GM21723 (cell line): ENCODE measurements around the gene NXPH4.

Experiments used
- ATAC-seq: cut with Tn5 transposase; IDR thresholded peaks from one replicate; pipeline ENCODE4 v1.9.1; 2021; ENCODE audit warnings: mild to moderate bottlenecking, moderate library complexity; ENCODE audit not compliant: unreplicated experiment

NXPH4 gene

DNA sequence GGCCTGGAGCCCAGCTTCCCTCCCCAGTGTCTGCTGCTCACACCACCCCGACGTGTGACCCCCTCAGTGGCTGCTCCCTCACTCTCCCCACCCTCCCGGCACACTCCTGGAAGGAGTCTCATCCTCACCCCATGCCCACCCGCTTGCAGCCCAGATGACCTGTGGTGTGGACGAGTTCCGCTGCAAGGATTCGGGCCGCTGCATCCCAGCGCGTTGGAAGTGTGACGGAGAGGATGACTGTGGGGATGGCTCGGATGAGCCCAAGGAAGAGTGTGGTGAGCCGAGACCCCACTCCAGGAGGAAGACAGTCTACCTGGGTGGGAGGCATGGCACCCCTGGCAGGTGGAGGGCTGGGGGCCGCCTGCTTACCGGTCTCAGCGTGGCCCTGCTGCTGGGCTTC is 15.0 kb upstream of the NXPH4 start:
- ATAC-seq: no peak

DNA sequence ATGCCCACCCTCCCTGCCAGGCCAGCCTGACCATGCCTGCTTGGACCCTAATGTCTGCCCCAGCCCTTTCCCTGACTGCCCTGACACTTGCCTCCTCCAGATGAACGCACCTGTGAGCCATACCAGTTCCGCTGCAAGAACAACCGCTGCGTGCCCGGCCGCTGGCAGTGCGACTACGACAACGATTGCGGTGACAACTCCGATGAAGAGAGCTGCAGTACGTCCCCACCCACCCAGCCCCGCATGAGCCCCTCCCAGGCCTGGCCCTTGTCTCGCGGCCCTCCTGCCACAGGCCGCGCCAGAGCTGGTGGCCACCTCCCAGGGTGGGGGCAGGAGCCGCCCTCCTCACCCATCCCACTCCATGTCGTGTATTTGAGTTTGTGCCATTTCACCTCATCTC is 14.3 kb upstream of the NXPH4 start:
- no peak for ATAC-seq

DNA sequence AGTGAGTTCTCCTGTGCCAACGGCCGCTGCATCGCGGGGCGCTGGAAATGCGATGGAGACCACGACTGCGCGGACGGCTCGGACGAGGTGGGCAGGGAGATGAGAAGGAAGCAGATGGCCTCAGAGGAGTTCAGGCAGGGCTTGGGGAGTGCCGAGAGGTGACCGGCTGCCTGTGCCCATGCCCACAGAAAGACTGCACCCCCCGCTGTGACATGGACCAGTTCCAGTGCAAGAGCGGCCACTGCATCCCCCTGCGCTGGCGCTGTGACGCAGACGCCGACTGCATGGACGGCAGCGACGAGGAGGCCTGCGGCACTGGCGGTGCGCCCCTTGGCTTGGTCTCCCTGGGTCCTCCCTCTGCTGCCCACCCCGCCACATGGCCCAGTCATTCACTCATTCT is 13.4 kb upstream of the NXPH4 start:
- ATAC-seq: no peak

DNA sequence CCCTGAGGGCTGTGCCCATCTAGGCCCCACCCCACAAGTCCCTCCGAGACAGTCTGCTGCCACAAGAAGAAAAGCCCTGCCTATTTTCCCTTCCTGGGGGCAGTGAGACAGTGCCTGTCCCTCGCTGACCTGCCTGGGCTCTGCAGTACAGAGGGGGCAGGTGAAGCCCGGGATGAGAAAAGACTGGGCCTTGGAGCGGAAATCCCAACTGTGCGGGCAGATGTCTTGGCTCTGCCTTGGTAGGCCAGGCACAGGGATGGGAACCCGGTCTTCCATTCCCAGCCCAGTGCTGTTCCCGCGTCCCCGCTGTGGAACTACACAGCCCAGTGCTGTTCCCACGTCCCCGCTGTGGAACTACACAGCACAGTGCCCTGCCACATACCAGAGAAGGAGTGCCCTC is 12.8 kb upstream of the NXPH4 start:
- ATAC-seq: no peak

DNA sequence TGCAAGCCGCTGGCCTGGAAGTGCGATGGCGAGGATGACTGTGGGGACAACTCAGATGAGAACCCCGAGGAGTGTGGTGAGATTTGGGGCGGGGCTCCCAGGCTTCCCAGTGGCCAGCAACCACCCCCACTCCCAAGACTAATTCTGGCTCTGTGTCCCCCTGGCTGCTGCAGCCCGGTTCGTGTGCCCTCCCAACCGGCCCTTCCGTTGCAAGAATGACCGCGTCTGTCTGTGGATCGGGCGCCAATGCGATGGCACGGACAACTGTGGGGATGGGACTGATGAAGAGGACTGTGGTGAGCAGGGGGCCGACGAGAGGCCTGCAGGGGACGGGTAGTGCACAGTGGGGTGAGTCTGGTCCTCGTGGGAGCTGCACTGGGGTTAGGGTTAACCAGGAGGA is 12.1 kb upstream of the NXPH4 start:
- ATAC-seq: no peak

DNA sequence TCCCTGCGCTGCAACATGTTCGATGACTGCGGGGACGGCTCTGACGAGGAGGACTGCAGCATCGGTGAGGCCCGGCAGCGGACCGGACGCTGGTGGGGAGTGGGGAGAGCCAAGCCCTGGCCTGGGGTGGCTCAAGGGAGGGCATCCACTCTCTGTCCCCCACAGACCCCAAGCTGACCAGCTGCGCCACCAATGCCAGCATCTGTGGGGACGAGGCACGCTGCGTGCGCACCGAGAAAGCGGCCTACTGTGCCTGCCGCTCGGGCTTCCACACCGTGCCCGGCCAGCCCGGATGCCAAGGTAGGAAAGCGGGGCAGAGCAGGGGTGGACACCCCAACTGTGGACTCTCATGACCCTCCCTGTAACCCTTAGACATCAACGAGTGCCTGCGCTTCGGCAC is 11.4 kb upstream of the NXPH4 start:
- ATAC-seq: no peak

DNA sequence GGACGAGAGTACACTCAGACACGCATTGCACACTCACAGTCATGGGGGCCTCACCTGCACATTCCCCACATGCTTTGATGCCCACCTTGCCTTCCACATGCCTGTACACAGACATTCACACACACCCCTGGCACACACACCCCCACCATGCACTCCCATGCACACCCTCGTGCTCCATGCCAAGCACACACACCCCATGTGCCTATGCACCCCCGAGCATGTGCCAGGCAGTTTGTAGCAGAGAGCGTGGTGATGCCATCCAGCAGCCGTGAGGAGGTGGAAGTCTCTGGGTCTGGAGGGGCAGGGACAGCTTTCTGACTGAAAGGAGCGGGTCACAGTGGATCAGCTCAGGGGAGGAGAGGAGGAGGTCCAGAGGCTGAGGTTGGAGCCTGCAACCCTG is 10.7 kb upstream of the NXPH4 start:
- no peak for ATAC-seq

DNA sequence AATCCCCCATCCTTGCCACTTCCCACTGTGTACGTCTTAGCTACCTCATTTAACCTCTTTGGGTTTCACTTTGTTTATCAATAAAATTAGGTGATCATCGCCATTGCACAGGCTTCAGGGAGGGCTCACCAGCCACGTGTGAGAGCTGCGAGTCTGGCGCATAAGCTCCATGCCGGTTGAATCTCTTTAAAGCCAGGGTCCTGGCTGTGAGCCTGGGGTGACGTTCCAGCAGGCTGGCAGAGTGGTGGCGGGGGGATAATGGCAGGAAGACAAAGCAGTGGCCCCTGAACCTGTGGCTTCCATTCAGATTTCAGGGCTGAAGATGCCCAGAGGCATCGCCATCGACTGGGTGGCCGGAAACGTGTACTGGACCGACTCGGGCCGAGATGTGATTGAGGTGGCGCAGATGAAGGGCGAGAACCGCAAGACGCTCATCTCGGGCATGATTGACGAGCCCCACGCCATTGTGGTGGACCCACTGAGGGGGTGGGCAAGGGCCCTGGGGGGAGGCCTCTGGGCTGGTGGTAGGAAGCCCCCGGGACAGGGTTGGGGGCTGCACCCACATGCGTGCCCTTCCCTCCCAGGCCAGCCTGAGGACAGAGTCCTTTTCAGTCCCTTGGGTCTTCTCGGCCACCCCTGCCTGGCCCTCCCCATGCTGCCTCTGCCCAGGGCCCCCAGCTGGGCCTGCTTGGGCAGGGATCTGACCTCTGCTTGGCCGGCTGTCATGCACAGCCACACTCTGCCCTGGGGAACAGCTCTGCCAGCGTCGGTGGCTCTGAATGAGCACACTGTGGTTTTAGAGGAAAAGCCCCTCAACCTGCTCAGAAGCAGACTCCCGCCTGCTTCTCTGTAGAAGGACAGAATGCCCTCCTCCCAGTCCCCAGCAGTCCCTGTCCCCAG is 8.6 kb upstream of the NXPH4 start:
- ATAC-seq: no peak

DNA sequence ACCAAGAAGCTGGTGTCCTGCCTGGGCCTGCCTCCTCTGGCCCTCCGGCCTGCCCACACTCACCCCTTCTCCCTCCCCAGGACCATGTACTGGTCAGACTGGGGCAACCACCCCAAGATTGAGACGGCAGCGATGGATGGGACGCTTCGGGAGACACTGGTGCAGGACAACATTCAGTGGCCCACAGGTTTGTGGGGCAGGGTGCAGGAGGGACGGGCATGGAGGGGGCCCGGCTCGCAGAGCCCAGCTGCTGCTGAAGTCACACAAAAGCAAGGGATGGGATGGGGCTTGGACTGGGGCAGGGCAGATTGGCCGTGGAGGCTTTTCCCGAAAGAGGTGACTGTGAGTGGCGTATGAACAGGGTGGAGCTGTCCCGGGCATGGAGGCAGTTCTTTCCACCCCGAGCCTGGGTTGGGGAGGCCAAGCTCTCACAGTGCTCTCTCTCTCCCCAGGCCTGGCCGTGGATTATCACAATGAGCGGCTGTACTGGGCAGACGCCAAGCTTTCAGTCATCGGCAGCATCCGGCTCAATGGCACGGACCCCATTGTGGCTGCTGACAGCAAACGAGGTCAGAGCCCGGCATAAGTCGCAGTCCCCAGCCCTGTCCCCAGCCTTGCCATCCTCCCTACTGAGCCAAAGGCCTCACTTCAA is 7.8 kb upstream of the NXPH4 start:
- ATAC-seq: no peak

DNA sequence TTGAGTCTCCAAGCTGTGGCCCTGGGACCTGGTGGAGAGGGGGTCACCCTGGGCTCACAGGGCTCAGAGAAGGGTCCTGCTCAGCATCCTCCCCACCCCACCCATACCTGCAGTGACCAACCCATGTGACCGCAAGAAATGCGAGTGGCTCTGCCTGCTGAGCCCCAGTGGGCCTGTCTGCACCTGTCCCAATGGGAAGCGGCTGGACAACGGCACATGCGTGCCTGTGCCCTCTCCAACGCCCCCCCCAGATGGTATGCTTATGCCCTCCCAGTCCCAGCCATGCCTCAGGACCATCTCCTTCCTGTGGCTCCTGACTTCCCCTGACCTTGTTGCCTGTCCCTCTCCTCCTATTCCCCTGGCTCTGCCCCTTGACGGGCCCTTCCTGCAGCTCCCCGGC is 6.7 kb upstream of the NXPH4 start:
- ATAC-seq: no peak

DNA sequence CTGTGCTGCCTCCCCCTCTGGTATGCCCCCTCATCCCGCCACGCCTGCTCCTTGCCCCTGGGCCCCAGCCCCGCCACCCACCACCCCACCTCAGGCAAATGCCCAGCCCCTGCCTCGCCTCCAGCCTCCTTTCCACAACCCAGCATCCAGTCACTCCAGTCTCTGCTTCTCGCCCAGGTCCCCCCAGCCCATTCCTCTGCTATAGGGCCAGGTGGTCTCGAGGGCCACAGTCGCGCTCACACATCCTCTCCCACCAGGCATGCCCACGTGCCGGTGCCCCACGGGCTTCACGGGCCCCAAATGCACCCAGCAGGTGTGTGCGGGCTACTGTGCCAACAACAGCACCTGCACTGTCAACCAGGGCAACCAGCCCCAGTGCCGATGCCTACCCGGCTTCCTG is 6.1 kb upstream of the NXPH4 start:
- ATAC-seq: no peak

DNA sequence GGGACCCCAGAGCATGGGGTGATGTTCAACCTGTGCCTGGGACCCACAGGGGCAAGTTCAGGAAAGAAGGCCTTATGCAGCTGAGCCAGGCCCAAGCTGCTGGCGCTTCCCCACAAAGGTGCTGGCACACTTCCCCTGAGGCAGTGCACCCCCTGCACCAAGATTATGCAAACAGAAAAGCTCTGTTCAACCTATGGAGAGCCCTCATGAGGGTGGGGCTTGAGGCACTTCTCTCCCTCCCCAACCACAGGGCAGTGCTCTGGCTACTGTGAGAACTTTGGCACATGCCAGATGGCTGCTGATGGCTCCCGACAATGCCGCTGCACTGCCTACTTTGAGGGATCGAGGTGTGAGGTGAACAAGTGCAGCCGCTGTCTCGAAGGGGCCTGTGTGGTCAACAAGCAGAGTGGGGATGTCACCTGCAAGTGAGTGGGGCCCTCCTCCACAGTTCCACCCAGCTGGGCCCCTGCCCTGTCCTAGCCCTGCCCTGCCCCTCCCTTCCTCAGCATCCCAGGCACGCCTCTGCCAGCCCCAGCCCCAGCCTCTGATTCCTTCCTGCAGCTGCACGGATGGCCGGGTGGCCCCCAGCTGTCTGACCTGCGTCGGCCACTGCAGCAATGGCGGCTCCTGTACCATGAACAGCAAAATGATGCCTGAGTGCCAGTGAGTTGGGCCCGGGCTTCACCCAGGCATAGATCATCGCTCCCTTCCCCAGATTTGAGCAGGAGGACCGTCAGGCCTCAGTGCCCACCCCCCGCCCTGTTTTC is 5.5 kb upstream of the NXPH4 start:
- ATAC-seq: no peak

DNA sequence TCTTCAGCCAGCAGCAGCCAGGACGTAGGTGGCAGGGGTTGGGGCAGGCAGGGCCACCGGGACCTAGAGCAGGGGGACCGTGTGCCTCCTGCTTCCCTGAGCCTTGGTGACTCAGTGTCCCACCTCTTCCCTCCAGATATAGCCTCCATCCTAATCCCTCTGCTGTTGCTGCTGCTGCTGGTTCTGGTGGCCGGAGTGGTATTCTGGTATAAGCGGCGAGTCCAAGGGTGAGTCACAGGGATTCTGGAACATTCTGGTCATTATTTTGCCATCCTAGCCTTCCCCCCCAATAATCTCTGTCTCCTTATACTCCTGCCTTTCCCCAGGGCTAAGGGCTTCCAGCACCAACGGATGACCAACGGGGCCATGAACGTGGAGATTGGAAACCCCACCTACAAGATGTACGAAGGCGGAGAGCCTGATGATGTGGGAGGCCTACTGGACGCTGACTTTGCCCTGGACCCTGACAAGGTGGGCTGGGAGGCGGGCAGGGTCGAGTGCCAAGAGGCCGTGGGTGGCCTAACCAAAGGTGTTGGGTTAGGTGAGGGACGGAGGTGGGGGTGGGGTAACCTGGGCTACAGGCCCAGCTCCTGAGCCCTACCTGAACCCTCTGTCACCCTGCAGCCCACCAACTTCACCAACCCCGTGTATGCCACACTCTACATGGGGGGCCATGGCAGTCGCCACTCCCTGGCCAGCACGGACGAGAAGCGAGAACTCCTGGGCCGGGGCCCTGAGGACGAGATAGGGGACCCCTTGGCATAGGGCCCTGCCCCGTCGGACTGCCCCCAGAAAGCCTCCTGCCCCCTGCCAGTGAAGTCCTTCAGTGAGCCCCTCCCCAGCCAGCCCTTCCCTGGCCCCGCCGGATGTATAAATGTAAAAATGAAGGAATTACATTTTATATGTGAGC is 4.5 kb upstream of the NXPH4 start:
- ATAC-seq: no peak

DNA sequence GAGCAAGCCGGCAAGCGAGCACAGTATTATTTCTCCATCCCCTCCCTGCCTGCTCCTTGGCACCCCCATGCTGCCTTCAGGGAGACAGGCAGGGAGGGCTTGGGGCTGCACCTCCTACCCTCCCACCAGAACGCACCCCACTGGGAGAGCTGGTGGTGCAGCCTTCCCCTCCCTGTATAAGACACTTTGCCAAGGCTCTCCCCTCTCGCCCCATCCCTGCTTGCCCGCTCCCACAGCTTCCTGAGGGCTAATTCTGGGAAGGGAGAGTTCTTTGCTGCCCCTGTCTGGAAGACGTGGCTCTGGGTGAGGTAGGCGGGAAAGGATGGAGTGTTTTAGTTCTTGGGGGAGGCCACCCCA is 3.9 kb upstream of the NXPH4 start:
- ATAC-seq: no peak

DNA sequence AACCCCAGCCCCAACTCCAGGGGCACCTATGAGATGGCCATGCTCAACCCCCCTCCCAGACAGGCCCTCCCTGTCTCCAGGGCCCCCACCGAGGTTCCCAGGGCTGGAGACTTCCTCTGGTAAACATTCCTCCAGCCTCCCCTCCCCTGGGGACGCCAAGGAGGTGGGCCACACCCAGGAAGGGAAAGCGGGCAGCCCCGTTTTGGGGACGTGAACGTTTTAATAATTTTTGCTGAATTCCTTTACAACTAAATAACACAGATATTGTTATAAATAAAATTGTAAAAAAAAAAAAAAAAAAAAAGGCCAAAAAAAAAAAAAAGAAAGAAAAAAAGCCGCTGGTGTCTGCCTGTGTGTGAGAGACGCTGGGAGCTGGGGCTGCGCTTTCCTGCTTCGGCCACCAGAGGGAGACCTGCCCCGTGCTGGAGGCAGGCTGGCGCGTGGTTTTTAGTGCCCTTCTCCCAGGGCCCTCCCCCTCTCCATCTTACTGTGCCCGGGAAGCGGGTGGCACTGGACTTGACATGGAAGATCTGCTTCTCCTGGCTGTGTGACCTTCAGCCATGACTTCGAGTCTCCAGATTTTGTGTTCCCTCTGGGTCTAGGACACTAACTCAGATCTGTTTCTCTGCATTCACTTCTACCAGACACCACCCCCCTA is 3.4 kb upstream of the NXPH4 start:
- peak; percentile 44 for ATAC-seq

DNA sequence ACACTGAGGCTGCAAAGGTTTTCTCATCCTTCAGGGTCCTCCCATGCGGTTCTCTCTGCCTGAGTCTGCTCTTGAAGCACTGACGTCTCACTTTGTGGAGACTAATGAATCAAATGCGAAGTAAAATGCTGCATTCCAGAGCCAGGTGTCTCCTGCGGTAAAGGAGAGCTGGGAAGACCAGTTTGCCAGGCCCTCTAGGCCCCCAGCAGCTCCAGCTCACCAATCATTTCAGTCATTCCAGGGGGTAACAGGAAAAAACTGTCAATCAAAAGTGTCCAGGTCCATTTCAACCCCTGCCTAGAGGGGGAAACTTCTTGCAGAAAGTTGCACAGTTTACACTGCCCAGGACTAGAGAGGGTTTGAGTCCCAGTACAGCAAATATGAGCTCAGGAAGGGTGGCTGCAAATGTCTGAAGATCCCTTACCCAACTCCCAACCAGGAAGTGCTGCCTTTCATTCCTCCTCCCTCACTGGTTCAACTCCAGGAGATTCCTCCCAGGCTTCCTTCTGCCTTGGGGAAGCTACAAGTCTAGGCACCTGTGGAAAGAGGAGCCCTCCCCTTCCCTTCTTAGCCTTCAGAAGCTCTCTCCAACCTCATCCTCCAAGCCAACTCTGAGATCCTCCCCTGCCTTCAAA is 2.7 kb upstream of the NXPH4 start:
- ATAC-seq: no peak

DNA sequence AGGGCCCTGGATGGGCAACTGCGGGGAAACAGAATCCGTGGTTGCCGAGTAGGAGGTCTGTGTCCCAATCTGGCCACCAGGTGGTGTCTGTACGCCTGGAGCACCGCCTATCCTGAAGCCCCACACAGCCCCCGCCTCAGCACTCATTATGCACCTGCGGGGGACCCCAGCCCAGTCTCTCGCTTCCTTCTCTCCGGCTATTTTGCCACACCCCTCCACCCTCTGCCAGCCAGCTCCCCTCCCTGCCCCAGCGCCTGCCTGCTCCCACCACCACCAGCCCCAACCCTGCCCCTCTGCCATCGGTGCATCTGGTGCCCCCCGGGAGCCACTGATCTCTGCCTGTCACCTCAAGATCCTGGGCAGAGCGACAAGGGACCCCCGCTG is 2.2 kb upstream of the NXPH4 start:
- ATAC-seq: peak; percentile 37

DNA sequence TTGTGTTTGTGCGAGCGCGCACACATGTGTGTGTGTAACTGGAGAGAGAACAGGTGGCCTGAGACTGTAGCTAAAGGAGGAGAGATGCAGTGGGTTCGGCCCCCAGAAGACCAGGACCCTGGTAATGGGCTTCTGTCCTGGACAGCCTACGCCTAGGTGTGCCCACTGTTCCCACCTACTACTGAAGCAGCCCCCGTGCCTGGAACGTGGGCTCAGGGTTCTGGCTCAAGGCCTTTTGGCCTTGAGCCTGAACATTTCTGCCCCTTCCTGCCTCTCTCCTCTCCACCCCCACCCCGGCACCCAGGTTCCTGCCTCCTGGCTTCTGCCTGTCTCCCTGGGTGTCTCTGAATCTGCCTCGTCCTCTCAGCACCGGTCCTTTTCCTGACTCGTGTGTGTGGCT is 1.5 kb upstream of the NXPH4 start:
- ATAC-seq: no peak

DNA sequence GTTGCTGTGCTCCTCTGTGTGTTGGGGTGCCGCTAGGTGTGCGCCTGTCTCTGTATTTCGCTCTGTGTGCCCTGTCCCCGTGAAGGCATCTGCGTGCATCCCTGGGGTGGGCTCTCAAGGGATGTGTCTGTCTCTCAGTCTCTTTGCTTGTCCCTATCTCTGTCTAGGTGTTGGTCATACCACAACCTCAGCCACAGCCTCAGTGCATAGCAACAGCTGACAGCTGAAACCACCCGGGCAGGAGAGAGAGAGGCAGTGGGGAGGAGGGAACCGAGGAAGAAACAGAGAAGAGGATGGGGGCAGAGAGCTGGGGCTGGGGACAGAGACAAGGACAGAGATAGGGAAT is 953 bp upstream of the NXPH4 start:
- ATAC-seq: no peak
